Tibial artery (tissue), 4 donors: ENCODE data around the gene APRT.

Experiments
- DNase-seq, 2 donors: peaks; one replicate each; pipeline ENCODE4 v3.0.0-alpha.2; 2019
- H3K27ac ChIP-seq, 2 donors: fragments of 200-600 bp; sonication (generic) in 1 of 2; 1 replicate in 1 of 2; 2 replicates in 1 of 2; pipeline ENCODE4 v1.5.1; 2018 to 2019; ENCODE audit warnings: mild to moderate bottlenecking in 1 of 2
- H3K27me3 ChIP-seq, 2 donors: fragments of 200-600 bp; sonication (generic) in 1 of 2; one replicate each; pipeline versions ENCODE4 v1.5.1 to v1.6.0; 2016 to 2019
- H3K36me3 ChIP-seq, 3 donors: fragments of 200-600 bp; sonication (generic) in 2 of 3; one replicate each; pipeline ENCODE4 v1.5.1; 2016 to 2019; ENCODE audit warnings: mild to moderate bottlenecking in 2 of 3
- H3K4me1 ChIP-seq, 4 donors: fragments of 200-600 bp; sonication (generic) in 2 of 4; 1 replicate in 3 of 4; 2 replicates in 1 of 4; pipeline ENCODE4 v1.5.1; 2016 to 2019
- H3K4me3 ChIP-seq, 2 donors: fragments of 200-600 bp; sonication (generic) in 1 of 2; 1 replicate in 1 of 2; 2 replicates in 1 of 2; pipeline ENCODE4 v1.5.1; 2018 to 2019; ENCODE audit warnings: mild to moderate bottlenecking in 2 of 2
- H3K9me3 ChIP-seq, 3 donors: fragments of 200-600 bp; sonication (generic) in 1 of 3; one replicate each; pipeline ENCODE4 v1.5.1; 2016 to 2019
- intact Hi-C: fragments of 100-400 bp; cut with DNase I; formaldehyde crosslinking; loops from one replicate; pipeline ENCODE4 v1.15.0; 2023; ENCODE audit warnings: low total_unique reads
- TF ChIP-seq, protein P1 (sequence below), 2 experiments: fragments of 200-600 bp in 1 of 2; fragments of 450-650 bp in 1 of 2; IDR thresholded peaks; one replicate each; pipeline ENCODE4 v1.5.1; 2017 to 2019; ENCODE audit warnings: antibody characterized with exemption in 2 of 2, mild to moderate bottlenecking in 1 of 2, moderate library complexity in 1 of 2

Gene APRT

DNA sequence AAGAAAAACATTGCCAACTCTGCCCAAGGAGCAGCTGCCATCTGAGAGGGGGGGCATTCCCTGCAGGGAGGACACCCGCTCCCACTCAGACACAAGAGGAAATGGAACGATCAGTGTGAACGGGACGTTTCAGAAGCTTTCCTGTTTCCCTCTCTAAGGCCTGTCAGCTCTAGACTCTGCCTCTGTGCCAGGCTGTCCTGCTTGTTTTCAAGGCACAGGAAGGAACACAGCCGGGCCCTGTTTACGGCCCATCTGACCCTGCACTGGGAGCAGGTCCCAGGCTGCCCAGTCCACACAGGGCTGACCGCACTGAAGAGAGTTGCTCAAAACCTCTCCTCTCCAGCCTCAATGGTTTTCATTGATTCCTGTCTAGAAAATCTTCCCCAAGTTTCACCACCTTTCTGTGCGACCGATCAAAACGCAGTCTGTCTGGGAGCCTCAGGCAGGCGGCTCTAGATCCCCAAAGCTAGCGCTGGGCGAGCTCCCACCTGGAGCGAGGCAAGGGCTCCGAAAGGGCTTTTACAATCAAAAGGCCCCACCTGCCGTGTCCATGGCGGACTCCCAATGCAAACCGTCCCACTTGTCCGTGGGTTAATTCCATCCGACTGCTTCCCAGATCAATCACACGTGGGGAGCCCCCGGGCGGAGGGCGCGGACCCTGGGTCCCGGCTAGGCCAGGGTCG lies 28.2 kb downstream of the APRT start:
- intact Hi-C loops, result loop anchor here (2.0 to 10.0 kb wide), 2 partner anchors 47 to 339 kb away; no protein-coding TSS in a partner anchor

DNA sequence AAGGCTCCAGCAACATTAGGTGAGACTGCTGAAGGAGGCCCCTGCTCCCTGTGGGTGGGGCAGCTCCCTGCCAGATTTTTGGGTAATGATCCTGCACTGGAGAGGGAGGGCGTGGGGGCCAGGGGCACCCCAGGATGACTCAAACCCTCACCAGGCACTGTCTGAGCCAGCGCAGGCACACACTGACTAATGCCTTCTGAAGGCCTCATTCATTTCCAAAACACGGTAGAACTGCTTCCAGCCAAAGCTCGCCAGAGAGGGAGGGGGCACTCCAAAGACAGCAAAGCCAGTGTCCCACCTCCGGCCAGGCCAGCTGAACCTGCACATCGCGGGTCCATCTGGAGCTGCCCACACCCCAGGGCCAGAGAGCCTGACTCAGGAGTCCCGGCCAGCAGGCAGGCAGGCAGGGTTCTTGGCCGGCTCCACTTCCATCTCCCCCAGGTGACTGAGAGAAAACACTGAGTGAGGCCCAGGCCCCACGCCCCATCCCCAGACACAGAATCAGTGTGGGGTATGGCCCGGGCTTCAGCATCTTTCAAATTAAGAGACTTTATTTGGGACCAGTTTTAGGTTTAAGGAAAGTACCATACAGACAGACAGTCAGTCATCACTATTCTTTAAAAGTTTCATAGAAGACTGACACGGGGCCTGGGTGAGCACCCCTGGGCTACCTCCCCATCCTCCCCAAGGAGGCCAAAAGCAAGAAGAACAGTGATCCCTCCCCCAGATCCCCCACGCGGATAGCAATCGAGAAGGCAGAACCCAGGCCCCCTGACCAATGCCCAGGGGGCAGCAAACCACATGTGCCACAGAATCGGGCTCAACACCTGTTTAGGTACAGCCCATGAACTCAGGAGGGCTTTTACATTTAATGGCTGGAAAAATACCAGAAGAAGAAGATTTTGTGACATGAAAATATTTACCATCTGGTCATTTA lies 29.0 kb downstream of the APRT start:
- Histone ChIP-seq H3K36me3 (no peaks in the 10 kb centered on the region), H3K4me1 (peaks cover 5 to 60% (median 47%) of the 10 kb centered on the region in 4 donors), H3K27ac (peak overlapping the region; percentile 87 to 90), H3K27me3 (no peaks in the 10 kb centered on the region), H3K4me3 (peak overlapping the region in 1 of 2 donors; percentile 96), H3K9me3 (no peaks in the 10 kb centered on the region)
- TF ChIP-seq, protein P1, sequence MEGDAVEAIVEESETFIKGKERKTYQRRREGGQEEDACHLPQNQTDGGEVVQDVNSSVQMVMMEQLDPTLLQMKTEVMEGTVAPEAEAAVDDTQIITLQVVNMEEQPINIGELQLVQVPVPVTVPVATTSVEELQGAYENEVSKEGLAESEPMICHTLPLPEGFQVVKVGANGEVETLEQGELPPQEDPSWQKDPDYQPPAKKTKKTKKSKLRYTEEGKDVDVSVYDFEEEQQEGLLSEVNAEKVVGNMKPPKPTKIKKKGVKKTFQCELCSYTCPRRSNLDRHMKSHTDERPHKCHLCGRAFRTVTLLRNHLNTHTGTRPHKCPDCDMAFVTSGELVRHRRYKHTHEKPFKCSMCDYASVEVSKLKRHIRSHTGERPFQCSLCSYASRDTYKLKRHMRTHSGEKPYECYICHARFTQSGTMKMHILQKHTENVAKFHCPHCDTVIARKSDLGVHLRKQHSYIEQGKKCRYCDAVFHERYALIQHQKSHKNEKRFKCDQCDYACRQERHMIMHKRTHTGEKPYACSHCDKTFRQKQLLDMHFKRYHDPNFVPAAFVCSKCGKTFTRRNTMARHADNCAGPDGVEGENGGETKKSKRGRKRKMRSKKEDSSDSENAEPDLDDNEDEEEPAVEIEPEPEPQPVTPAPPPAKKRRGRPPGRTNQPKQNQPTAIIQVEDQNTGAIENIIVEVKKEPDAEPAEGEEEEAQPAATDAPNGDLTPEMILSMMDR (IDR thresholded peaks at IDR 0.05), result no peak
- DNase-seq, result no peak
- intact Hi-C loops, result loop anchor here (10.0 kb wide), 1 partner anchor 338 kb away; no protein-coding TSS in a partner anchor

More for the DNA sequence above, 28.2 kb downstream of the APRT start:
- Histone ChIP-seq H3K4me1 (peaks cover 5 to 60% (median 47%) of the 10 kb centered on the region in 4 donors), H3K9me3 (no peaks in the 10 kb centered on the region), H3K27me3 (no peaks in the 10 kb centered on the region), H3K27ac (peak overlapping the region; percentile 87 to 90), H3K36me3 (no peaks in the 10 kb centered on the region), H3K4me3 (peak overlapping the region; percentile 76 to 96)
- TF ChIP-seq, protein P1 (IDR thresholded peaks at IDR 0.05), result no peak
- DNase-seq, result peak; percentile 80 to 86

DNA sequence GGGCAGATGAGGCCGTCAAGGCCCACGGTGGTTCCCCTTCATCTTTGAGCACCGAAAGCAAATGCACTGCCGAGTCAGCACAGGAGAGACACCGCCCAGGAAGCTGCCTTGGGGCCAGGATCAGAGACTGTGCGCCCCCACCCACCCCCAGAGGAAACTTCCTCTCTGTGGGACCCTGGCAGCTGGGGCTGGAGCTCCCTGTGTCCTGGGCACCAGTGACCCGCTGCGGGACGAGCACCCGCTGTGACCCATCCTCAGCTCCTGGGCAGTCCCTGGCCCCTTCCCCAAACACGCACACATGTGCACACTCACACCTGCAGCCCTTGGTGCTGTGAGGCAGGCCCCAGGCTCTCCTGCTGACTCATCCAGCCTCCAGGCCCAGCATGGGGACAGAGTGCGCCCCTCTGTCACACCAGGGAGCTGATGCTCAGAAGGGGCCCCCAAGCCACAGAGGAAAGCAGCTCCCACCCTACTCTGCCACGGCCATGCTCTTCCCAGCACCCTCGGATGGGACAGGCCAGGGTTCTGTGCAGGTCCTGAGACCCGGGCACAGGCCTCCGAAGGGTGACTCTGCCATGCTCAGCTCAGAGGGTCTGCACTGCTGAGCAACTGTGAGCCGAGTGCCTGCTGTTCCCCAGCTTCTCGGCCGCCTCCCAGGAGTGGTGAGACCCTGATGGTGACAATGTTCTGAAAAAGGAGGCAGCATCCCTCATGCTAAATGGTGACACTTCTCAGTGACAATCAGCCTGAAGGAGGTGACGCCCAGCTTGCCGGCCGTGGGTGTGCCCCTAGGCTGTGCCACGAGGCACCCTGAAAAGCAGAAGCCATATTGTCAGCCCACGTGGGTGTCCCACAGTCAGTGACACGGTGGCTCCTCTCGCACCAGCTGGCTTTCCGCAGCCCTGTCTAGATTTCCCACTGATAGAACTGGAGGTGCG lies 30.3 kb downstream of the APRT start:
- Histone ChIP-seq H3K9me3 (no peaks in the 10 kb centered on the region), H3K27me3 (no peaks in the 10 kb centered on the region), H3K4me1 (peaks cover 5 to 63% (median 47%) of the 10 kb centered on the region in 4 donors), H3K4me3 (no peak overlapping the region), H3K36me3 (no peaks in the 10 kb centered on the region), H3K27ac (peak overlapping the region; percentile 87 to 90)
- intact Hi-C loops, result loop anchor here (10.0 kb wide), 1 partner anchor 337 kb away; no protein-coding TSS in a partner anchor
- peak in 1 of 2 donors; percentile 62 for DNase-seq
- TF ChIP-seq, protein P1 (IDR thresholded peaks at IDR 0.05), result no peak

DNA sequence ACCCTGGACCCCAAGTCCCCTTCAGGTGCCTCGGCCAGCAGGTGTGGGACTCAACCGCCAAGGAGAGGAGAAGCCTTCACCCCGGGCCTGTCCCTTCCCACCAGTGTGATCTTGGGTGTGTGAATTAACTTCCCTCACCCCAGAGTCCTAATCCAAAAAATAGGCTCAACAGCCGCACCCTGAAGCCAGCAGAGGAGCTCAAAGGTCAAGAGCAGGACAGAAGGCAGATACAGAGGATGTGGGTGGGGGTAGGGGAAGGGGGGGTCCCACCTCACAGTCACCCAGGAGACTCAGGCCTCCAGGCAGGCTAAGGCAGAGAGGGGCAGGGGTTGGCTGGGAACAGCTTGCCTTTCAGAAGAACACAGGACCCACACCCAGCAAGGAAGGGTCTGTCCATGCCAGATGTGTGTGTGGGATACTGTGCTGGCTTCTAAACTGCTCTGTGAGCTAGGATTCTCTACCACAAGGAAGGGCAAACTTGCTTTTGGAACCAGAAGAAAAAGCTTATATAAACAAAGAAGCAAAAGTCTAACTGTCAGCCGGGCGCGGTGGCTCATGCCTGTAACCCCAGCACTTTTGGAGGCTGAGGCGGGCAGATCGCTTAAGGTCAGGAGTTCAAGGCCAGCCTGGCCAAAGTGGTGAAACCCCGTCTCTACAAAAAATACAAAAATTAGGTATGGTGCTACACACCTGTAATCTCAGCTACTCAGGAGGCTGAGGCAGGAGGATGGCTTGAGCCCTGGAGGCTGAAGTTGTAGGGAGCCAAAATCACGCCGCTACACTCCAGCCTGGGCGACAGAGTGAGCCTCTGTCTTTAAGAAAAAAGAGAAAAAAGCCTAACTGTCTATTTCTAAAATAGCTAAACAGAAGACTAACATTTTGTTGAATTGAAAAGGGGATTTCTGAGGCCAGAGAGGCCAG lies 31.3 kb downstream of the APRT start:
- H3K4me1 ChIP-seq, result peaks cover 5 to 59% (median 44%) of the 10 kb centered on the region in 4 donors
- no peak for DNase-seq
- intact Hi-C loops, result loop anchor here (10.0 kb wide), 1 partner anchor 336 kb away; no protein-coding TSS in a partner anchor

More for the DNA sequence above, 31.3 kb downstream of the APRT start:
- H3K27me3 ChIP-seq, result no peaks in the 10 kb centered on the region
- H3K4me3 ChIP-seq, result no peak overlapping the region
- H3K9me3 ChIP-seq, result no peaks in the 10 kb centered on the region
- H3K36me3 ChIP-seq, result no peaks in the 10 kb centered on the region
- H3K27ac ChIP-seq, result no peak overlapping the region
- TF ChIP-seq, protein P1 (IDR thresholded peaks at IDR 0.05), result no peak
